ENCODE results near the gene NEU4. TPM values are rescaled to one million over a fixed set of nuclear protein-coding genes. Genes with fewer than 3 reads are reported as not detected.
A peak's percentile ranks its signal among the peaks of the same experiment; 100 is the strongest.
"Not testable (repeated sequence)": the region's sequence is repeated elsewhere in the genome, so short reads cannot be mapped to it uniquely, and the experiment has no call there.

Gene NEU4, protein sequence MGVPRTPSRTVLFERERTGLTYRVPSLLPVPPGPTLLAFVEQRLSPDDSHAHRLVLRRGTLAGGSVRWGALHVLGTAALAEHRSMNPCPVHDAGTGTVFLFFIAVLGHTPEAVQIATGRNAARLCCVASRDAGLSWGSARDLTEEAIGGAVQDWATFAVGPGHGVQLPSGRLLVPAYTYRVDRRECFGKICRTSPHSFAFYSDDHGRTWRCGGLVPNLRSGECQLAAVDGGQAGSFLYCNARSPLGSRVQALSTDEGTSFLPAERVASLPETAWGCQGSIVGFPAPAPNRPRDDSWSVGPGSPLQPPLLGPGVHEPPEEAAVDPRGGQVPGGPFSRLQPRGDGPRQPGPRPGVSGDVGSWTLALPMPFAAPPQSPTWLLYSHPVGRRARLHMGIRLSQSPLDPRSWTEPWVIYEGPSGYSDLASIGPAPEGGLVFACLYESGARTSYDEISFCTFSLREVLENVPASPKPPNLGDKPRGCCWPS
- 0.72 TPM for total RNA-seq (ENCODE audit: insufficient read depth, low replicate concordance)

GRCh38 chr2:241808721-241809382 is at the start of gene NEU4:
Gene NEU4 (plus strand): TSS chr2:241809193. CDS start chr2:241814485, 5,292 bp downstream.
- no peak for DNase-seq (ENCODE audit: low spot score)

DNA sequence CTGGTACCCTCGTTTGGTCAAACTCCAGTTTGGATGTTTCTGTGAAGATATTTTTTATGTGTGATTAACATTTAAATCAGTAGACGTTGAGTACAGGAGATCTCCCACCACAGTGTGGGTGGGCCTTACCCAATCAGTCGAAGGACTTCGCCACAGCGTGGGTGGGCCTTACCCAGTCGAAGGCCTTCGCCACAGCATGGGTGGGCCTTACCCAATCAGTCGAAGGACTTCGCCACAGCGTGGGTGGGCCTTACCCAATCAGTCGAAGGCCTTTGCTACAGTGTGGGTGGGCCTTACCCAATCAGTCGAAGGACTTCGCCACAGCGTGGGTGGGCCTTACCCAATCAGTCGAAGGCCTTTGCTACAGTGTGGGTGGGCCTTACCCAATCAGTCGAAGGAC is 49.1 kb upstream of the NEU4 start:
- not testable (repeated sequence) for DNase-seq (ENCODE audit: low spot score)

- no peak for DNase-seq (ENCODE audit: low spot score)
Measured at GRCh38 chr2:241760301-241760771, 48.7 kb upstream of the NEU4 start.

DNA sequence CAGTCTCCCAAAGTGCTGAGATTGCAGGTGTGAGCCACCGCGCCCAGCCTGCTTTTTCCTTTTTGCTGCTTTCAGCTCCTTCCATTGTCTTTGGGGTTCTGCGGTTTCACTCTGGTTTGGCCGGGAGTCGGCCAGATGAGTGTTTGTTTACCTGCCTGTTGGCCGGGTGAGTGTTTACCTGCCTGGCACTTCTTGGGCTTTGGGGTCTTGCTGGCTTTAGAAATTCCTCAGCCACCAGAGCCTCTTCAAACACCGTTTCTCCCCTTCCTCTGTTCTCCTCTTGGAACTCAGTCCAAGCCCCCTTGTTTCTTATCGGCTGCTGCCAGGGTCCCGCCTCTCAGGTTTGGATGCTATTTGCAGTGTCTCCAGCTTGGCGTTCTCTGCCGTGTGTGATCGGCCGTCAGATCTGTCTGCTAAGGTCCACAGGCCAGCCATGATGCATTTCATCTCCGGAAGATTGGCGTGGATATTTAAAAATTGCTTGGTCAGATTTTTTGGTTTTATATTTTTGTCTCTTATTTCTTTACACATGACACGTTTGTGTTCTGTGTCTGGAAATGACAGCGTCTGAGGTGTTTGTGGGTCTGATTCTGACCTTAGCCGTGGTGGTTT is 46.6 kb upstream of the NEU4 start:
- no peak for DNase-seq (ENCODE audit: low spot score)

DNA sequence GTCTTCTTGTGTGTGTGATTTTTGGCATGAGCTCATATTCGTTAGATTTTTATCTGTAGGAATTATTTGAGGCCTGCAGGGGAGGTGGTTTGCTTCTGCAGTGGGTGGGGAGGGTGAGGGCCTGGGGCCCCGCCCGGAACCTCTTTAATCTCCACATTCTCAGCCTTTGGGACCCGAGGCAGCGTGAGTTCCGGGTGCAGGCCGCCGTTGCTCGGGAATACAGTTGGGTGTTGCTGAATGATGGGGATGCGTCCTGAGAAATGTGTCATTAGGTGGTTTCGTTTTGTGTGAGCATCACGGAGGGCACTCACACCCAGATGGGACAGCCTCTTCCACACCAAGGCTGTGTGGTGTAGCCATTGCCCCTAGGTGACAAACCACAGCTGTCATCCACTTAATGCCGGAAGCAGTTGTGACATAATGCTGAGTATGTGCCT is 46.0 kb upstream of the NEU4 start:
- DNase-seq (ENCODE audit: low spot score), result no peak

DNA sequence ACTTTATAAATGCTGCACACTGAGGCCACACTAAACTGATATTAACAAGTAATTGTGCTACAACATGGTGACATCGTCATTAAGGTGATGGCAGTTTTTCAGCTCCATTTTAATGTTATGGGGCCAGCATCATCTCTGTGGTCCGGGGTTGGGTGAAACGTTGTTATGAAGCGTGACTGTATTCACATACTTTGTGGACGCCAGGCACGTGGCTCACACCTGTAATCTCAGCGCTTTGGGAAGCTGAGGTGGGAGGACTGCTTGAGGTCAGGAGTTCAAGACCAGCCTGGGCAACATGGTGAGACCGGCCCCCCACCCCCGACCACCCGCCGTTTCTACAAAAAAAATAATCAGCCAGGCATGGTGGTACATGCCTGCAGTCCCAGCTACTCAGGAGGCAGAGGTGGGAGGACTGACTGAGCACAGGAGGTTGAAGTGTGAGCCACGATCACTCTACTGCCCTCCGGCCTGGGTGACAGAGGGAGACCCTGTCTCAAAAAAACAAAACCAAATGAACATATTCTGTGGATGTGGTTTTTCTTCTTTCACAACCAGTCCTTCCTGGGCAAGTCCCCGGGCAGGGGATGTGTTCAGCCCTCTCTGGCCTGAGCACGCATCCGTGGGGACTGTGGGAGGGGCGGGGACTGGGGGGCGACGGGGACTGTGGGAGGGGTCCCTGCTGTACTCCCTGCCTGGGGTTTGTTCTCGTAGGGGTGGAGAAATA is 45.3 kb upstream of the NEU4 start:
- DNase-seq (ENCODE audit: low spot score), result no peak

- peak; percentile 94 for DNase-seq (ENCODE audit: low spot score)
Measured at GRCh38 chr2:241764275-241765241, 44.4 kb upstream of the NEU4 start.

GRCh38 chr2:241767464-241768250 is 41.3 kb upstream of the NEU4 start:
- no peak for DNase-seq (ENCODE audit: low spot score)

GRCh38 chr2:241768251-241768711 is 40.7 kb upstream of the NEU4 start:
- DNase-seq (ENCODE audit: low spot score), result no peak

GRCh38 chr2:241768850-241769249 is 40.1 kb upstream of the NEU4 start:
- DNase-seq (ENCODE audit: low spot score), result no peak

GRCh38 chr2:241769819-241770184 is 39.2 kb upstream of the NEU4 start:
- no peak for DNase-seq (ENCODE audit: low spot score)

- no peak for DNase-seq (ENCODE audit: low spot score)
Measured at GRCh38 chr2:241770185-241770935, 38.6 kb upstream of the NEU4 start.

GRCh38 chr2:241770936-241771285 is 38.1 kb upstream of the NEU4 start:
- no peak for DNase-seq (ENCODE audit: low spot score)

- DNase-seq (ENCODE audit: low spot score), result peak; percentile 75
Measured at GRCh38 chr2:241771286-241772062, 37.5 kb upstream of the NEU4 start.

DNA sequence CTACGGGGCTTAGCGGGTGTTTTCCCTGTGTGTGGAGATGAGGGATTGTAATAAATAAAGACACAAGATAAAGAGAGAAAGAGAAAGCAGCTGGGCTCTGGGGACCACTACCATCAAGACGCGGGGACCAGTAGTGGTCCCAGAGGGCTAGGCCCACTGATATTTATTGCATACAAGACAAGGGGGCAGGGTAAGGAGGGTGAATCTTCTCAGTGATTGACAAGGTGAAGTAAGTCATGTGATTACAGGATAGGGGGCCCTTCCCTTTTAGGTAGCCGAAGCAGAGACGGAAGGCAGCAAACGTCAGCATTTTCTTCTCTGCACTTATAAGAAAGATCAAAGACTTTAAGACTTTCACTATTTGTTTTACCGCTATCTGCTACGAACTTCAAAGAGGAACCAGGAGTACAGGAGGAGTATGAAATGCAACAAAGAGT is 36.9 kb upstream of the NEU4 start:
- peak; percentile 63 for DNase-seq (ENCODE audit: low spot score)

- DNase-seq (ENCODE audit: low spot score), result no peak
Measured at GRCh38 chr2:241773511-241774418, 35.2 kb upstream of the NEU4 start.

Measured in umbilical cord (tissue), 2 donors.